HCT116 (cell line): ENCODE data around the gene C16orf74. TPM values are rescaled to one million over a fixed set of nuclear protein-coding genes. Genes with fewer than 3 reads are reported as not detected.

Experiments used
- ATAC-seq: fragments of 200-7000 bp; cut with Tn5 transposase; 2 replicates; pipeline ENCODE4 v1.9.1; 2020; ENCODE audit warnings: mild to moderate bottlenecking, moderate library complexity
- BruUV-seq: library from RNA; stranded (reverse); fragments of 400-500 nt; replicated peaks from 2 replicates; lab custom pipeline; 2021; lab: Mats Ljungman, UMichigan
- CTCF ChIA-PET: fragments of 300-600 bp; sonication (Branson Sonifier 250); formaldehyde crosslinking; loops from one replicate; lab custom pipeline; 2021; ENCODE audit warnings: antibody characterized with exemption; lab: Charles Lee
- POLR2A ChIA-PET: fragments of 300-600, 350-600 bp; sonication (Branson Sonifier 250); formaldehyde crosslinking; loops from one replicate; lab custom pipeline; 2021; ENCODE audit warnings: antibody characterized with exemption; lab: Charles Lee
- RAD21 ChIA-PET, 2 experiments: fragments of 300-600 bp; sonication (Branson Sonifier 250); formaldehyde crosslinking; loops; one replicate each; lab custom pipeline; 2023; ENCODE audit warnings: low total read pairs in 2 of 2; ENCODE audit not compliant: uncharacterized antibody in 2 of 2, unreplicated experiment in 2 of 2, low non-redundant PET in 1 of 2; lab: Charles Lee
- DNase-seq: peaks from one replicate; pipeline ENCODE4 v3.0.0-alpha.2; 2010; ENCODE audit warnings: low read depth, low spot score
- H2AFZ ChIP-seq: fragments of 200-600 bp; shearing (Covaris generic), sonication (generic); 2 replicates; pipeline ENCODE4 v1.6.1; 2017; ENCODE audit warnings: low read depth, mixed run types, mixed read lengths, antibody characterized with exemption, low read length; ENCODE audit not compliant: poor library complexity, severe bottlenecking
- H3K27ac ChIP-seq: 2 replicates; pipeline ENCODE4 v1.5.1; 2012; ENCODE audit warnings: low read depth, low read length
- H3K27me3 ChIP-seq: fragments of 200-600 bp; sonication (generic); 2 replicates; pipeline ENCODE4 v1.6.1; 2016; ENCODE audit warnings: mixed run types, low read length, mixed read lengths; ENCODE audit not compliant: insufficient read depth
- H3K36me3 ChIP-seq, 2 experiments: fragments of 200-500 bp in 1 of 2; fragments of 200-600 bp in 1 of 2; sonication (Bioruptor generic) in 1 of 2; sonication (generic) in 1 of 2; 2 replicates each; pipeline versions ENCODE4 v1.5.1 to v1.6.1; 2014 to 2016; ENCODE audit warnings: low read length in 2 of 2, inconsistent platforms in 1 of 2, mixed read lengths in 1 of 2, mixed run types in 1 of 2; ENCODE audit not compliant: insufficient read depth in 2 of 2, control insufficient read depth in 1 of 2
- H3K4me1 ChIP-seq, 2 experiments: fragments of 200-600 bp in 1 of 2; sonication (generic) in 1 of 2; 2 replicates each; pipeline versions ENCODE4 v1.5.1 to v1.6.1; 2012 to 2017; ENCODE audit warnings: low read length in 2 of 2, inconsistent platforms in 1 of 2, mild to moderate bottlenecking in 1 of 2, mixed read lengths in 1 of 2, mixed run types in 1 of 2, moderate library complexity in 1 of 2; ENCODE audit not compliant: insufficient read depth in 2 of 2, control insufficient read depth in 1 of 2
- H3K4me2 ChIP-seq: fragments of 200-600 bp; sonication (generic); 2 replicates; pipeline ENCODE4 v1.6.1; 2017; ENCODE audit warnings: mixed run types, low read length, mixed read lengths
- H3K4me3 ChIP-seq, 2 experiments: fragments of 200-600 bp in 1 of 2; sonication (generic) in 1 of 2; replicated peaks in 1 of 2; 2 replicates each; pipeline ENCODE4 v1.5.1; 2011 to 2016; ENCODE audit warnings: low read length in 2 of 2, control low read depth in 1 of 2, low read depth in 1 of 2, mild to moderate bottlenecking in 1 of 2, mixed read lengths in 1 of 2, mixed run types in 1 of 2
- H3K79me2 ChIP-seq: fragments of 200-600 bp; sonication (generic); 2 replicates; pipeline ENCODE4 v1.6.1; 2017; ENCODE audit warnings: mild to moderate bottlenecking, mixed run types, low read length, moderate library complexity, mixed read lengths; ENCODE audit not compliant: insufficient read depth
- H3K9ac ChIP-seq: fragments of 200-600 bp; sonication (generic); 2 replicates; pipeline ENCODE4 v1.6.1; 2016; ENCODE audit warnings: low read length, mixed read lengths
- H3K9me2 ChIP-seq: fragments of 200-600 bp; sonication (generic), shearing (Covaris generic); 2 replicates; pipeline ENCODE4 v1.6.1; 2017; ENCODE audit warnings: mixed run types, mild to moderate bottlenecking, moderate library complexity; ENCODE audit not compliant: insufficient read depth
- H3K9me3 ChIP-seq, 2 experiments: fragments of 200-500 bp in 1 of 2; fragments of 200-600 bp in 1 of 2; sonication (Bioruptor generic) in 1 of 2; sonication (generic) in 1 of 2; 2 replicates each; pipeline ENCODE4 v1.6.1; 2014 to 2017; ENCODE audit warnings: low read length in 2 of 2, mixed read lengths in 2 of 2, inconsistent platforms in 1 of 2, low read depth in 1 of 2, mild to moderate bottlenecking in 1 of 2, mixed run types in 1 of 2, moderate library complexity in 1 of 2; ENCODE audit not compliant: control insufficient read depth in 1 of 2, insufficient read depth in 1 of 2
- H4K20me1 ChIP-seq: fragments of 200-600 bp; sonication (generic), shearing (Covaris generic); 2 replicates; pipeline ENCODE4 v1.6.1; 2017; ENCODE audit warnings: mixed run types, mild to moderate bottlenecking, moderate library complexity; ENCODE audit not compliant: insufficient read depth
- FOSL1 ChIP-seq: IDR thresholded peaks from 2 replicates; pipeline ENCODE4 v1.6.1; 2012; ENCODE audit warnings: low read depth
- RAD21 ChIP-seq: IDR thresholded peaks from 2 replicates; pipeline ENCODE4 v1.6.1; 2012; ENCODE audit warnings: low read depth, mild to moderate bottlenecking
- ZNF274 ChIP-seq: fragments of 200-500 bp; sonication (Bioruptor generic); IDR thresholded peaks from 2 replicates; pipeline ENCODE4 v1.6.1; 2014; ENCODE audit warnings: mild to moderate bottlenecking, low read depth, low read length, inconsistent platforms
- intact Hi-C: fragments of 100-400 bp; cut with micrococcal nuclease; formaldehyde crosslinking; loops from 2 replicates; pipeline ENCODE4 v1.10.0; 2022
- total RNA-seq: library from RNA; stranded (reverse); gene quantifications from one replicate; pipeline ENCODE4 v1.2.1, GENCODE V29; 2021; ENCODE audit not compliant: unreplicated experiment

Gene C16orf74
- total RNA-seq, 1 experiment from 2014 or later = 30.0 TPM

DNA sequence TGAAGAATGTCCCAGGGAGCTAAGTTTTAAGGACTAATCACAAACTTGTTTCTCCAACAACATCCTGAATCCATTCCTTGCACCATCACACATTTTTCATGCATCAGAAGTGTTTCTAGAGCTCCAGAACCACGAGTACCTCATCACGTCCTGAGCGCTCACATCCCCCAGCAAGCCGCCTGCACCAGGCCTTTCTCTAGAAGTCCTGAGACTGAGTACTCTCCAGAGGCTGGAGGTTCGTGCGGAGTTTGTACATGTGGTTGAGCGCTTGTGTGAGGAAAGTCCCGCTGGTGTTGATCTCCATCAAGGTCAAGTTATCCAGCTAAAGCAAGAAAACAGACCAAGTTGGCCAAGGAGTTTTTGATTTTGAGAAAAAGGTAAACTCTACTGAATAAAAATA is 72.9 kb downstream of the C16orf74 start:
- CTCF ChIA-PET = interaction anchor here (1.0 kb wide), 1 partner anchor 17 kb away, joined by 3 read pairs; no protein-coding TSS in a partner anchor
- Histone ChIP-seq H3K9me2 (no peaks in the 10 kb centered on the region), H3K4me1 (no peaks in the 10 kb centered on the region), H3K36me3 (peaks cover 59 to 71% of the 10 kb centered on the region in 2 experiments), H3K27me3 (no peaks in the 10 kb centered on the region), H3K4me2 (no peak overlapping the region), H3K27ac (no peak overlapping the region), H3K4me3 (no peak overlapping the region), H3K9me3 (no peaks in the 10 kb centered on the region), H4K20me1 (no peaks in the 10 kb centered on the region), H3K79me2 (peaks cover 8% of the 10 kb centered on the region; the same call in 1 of the 2 replicates), H3K9ac (no peak overlapping the region), H2AFZ (no peak overlapping the region)
- no peak for ATAC-seq
- TF ChIP-seq RAD21 = no peak
- TF ChIP-seq ZNF274 = no peak
- POLR2A ChIA-PET = no interaction called here
- intact Hi-C loops = no loop called here
- RAD21 ChIA-PET = no interaction called here
- TSS peak; percentile 42 for BruUV-seq
- DNase-seq = no peak

GRCh38 chr16:85677383-85677967 is 73.4 kb downstream of the C16orf74 start:
- ATAC-seq = no peak
- no peaks in the 10 kb centered on the region for H4K20me1 ChIP-seq
- no peak overlapping the region for H3K4me2 ChIP-seq
- H3K79me2 ChIP-seq = peaks cover 4% of the 10 kb centered on the region; the same call in 1 of the 2 replicates
- POLR2A ChIA-PET = no interaction called here
- no peaks in the 10 kb centered on the region for H3K27me3 ChIP-seq
- H2AFZ ChIP-seq = no peak overlapping the region
- H3K4me1 ChIP-seq = no peaks in the 10 kb centered on the region
- no peaks in the 10 kb centered on the region for H3K9me2 ChIP-seq
- intact Hi-C loops = no loop called here
- H3K27ac ChIP-seq = no peak overlapping the region
- no peak for TF ChIP-seq FOSL1
- CTCF ChIA-PET = interaction anchor here (1.0 kb wide), 1 partner anchor 17 kb away, joined by 3 read pairs; no protein-coding TSS in a partner anchor
- DNase-seq = no peak
- H3K36me3 ChIP-seq = peaks cover 64 to 76% of the 10 kb centered on the region in 2 experiments
- no TSS peak for BruUV-seq
- H3K9ac ChIP-seq = no peak overlapping the region
- RAD21 ChIA-PET = no interaction called here
- H3K9me3 ChIP-seq = no peaks in the 10 kb centered on the region
- H3K4me3 ChIP-seq = no peak overlapping the region
